Endodermal cell (in vitro differentiated cells): ENCODE data around the gene BAHCC1. TPM values are rescaled to one million over a fixed set of nuclear protein-coding genes. Genes with fewer than 3 reads are reported as not detected.

Source experiments
- DNase-seq: peaks from one replicate; pipeline ENCODE4 v3.0.0-alpha.2; 2017
- H3K27ac ChIP-seq: 2 replicates; pipeline ENCODE4 v1.5.1; 2013; ENCODE audit warnings: mild to moderate bottlenecking, low read depth, low read length, moderate library complexity
- H3K27me3 ChIP-seq: 2 replicates; pipeline ENCODE4 v1.6.1; 2013; ENCODE audit warnings: mild to moderate bottlenecking, low read length, moderate library complexity; ENCODE audit not compliant: insufficient read depth, control insufficient read depth, poor library complexity, severe bottlenecking
- H3K36me3 ChIP-seq: 2 replicates; pipeline ENCODE4 v1.7.0; 2013; ENCODE audit warnings: mild to moderate bottlenecking, low read length, moderate library complexity; ENCODE audit not compliant: control insufficient read depth, insufficient read depth
- H3K4me1 ChIP-seq: one replicate; pipeline ENCODE4 v1.7.0; 2013; ENCODE audit warnings: low read length; ENCODE audit not compliant: control insufficient read depth, insufficient read depth
- H3K4me3 ChIP-seq: 2 replicates; pipeline ENCODE4 v1.5.1; 2013; ENCODE audit warnings: mild to moderate bottlenecking, low read length, moderate library complexity
- H3K9ac ChIP-seq: 2 replicates; pipeline ENCODE4 v1.6.1; 2013; ENCODE audit warnings: mild to moderate bottlenecking, low read length, moderate library complexity; ENCODE audit not compliant: poor library complexity, severe bottlenecking; ENCODE audit errors: extremely low read depth
- H3K9me3 ChIP-seq: 2 replicates; pipeline ENCODE4 v1.6.1; 2013; ENCODE audit warnings: mild to moderate bottlenecking, low read length, moderate library complexity; ENCODE audit not compliant: control insufficient read depth
- H3K27ac Mint-ChIP-seq: 2 replicates; pipeline ENCODE4 v1.8.0; 2020; ENCODE audit warnings: mixed read lengths
- H3K27me3 Mint-ChIP-seq: 2 replicates; pipeline ENCODE4 v1.8.0; 2021; ENCODE audit warnings: mild to moderate bottlenecking, mixed read lengths; ENCODE audit not compliant: insufficient read depth
- H3K36me3 Mint-ChIP-seq: 2 replicates; pipeline ENCODE4 v1.8.0; 2020; ENCODE audit warnings: low read depth, mixed read lengths
- H3K4me1 Mint-ChIP-seq: 2 replicates; pipeline ENCODE4 v1.8.0; 2020; ENCODE audit warnings: mixed read lengths
- H3K4me3 Mint-ChIP-seq: 2 replicates; pipeline ENCODE4 v1.8.0; 2020; ENCODE audit warnings: mild to moderate bottlenecking, moderate library complexity, mixed read lengths
- H3K9me3 Mint-ChIP-seq: 2 replicates; pipeline ENCODE4 v1.8.0; 2020; ENCODE audit warnings: mild to moderate bottlenecking, mixed read lengths
- CTCF ChIP-seq: fragments of 200-600 bp; sonication (generic); conservative IDR thresholded peaks from 2 replicates; pipeline ENCODE4 v1.5.0; 2021; ENCODE audit warnings: antibody characterized with exemption, mild to moderate bottlenecking
- WGBS, 2 experiments: methylation state at CpG; one replicate each; pipeline versions ENCODE4 v1.1.5 to v1.1.7; 2013; ENCODE audit warnings: missing lambda C conversion rate in 2 of 2, mixed read lengths in 1 of 2; ENCODE audit not compliant: insufficient coverage in 1 of 2, insufficient read length in 1 of 2; 5-methylcytosine and 5-hydroxymethylcytosine counted together
- total RNA-seq, 2 donors: library from RNA; stranded (reverse); fragmentation: NEBNext Ultra II Directional in 1 of 2; extraction: Animal tissue kit (Norgen Biotek cat#: 25700) in 1 of 2; gene quantifications; 2 replicates in 1 of 2; 3 replicates in 1 of 2; pipeline ENCODE4 v1.2.1, GENCODE V29; 2021

BAHCC1 gene
- total RNA-seq, 2 donors from 2014 or later, result 63.9 to 78.1 TPM

- no peak overlapping the region for H3K4me3 Mint-ChIP-seq
- WGBS, 2 experiments, result 95 to 97% methylated on average over 7 of the region's 7 CpGs
- H3K27ac Mint-ChIP-seq, result no peak overlapping the region
- Histone ChIP-seq H3K4me1 (peaks cover 12% of the 10 kb centered on the region), H3K9me3 (no peaks in the 10 kb centered on the region), H3K27ac (peak overlapping the region; percentile 68), H3K27me3 (peaks cover 12% of the 10 kb centered on the region), H3K9ac (no peak overlapping the region), H3K4me3 (no peak overlapping the region), H3K36me3 (no peaks in the 10 kb centered on the region)
- no peaks in the 10 kb centered on the region for H3K36me3 Mint-ChIP-seq
- H3K4me1 Mint-ChIP-seq, result peaks cover 11% of the 10 kb centered on the region
- no peak for DNase-seq
- no peak for TF ChIP-seq CTCF
- no peaks in the 10 kb centered on the region for H3K9me3 Mint-ChIP-seq
- peaks cover 53% of the 10 kb centered on the region for H3K27me3 Mint-ChIP-seq
Observed at GRCh38 chr17:81384929-81385319, 10.3 kb upstream of the BAHCC1 start.

- peak overlapping the region; percentile 41 for H3K4me3 Mint-ChIP-seq
- 91 to 94% methylated on average over 18 to 24 of the region's 24 CpGs for WGBS, 2 experiments
- H3K9me3 Mint-ChIP-seq, result no peaks in the 10 kb centered on the region
- Histone ChIP-seq H3K27me3 (peaks cover 12% of the 10 kb centered on the region), H3K9ac (no peak overlapping the region), H3K9me3 (no peaks in the 10 kb centered on the region), H3K4me1 (peaks cover 13% of the 10 kb centered on the region), H3K36me3 (no peaks in the 10 kb centered on the region), H3K4me3 (no peak overlapping the region), H3K27ac (peak overlapping the region; percentile 68)
- DNase-seq, result no peak
- no peak for TF ChIP-seq CTCF
- peaks cover 14% of the 10 kb centered on the region for H3K4me1 Mint-ChIP-seq
- peaks cover 53% of the 10 kb centered on the region for H3K27me3 Mint-ChIP-seq
- no peak overlapping the region for H3K27ac Mint-ChIP-seq
- H3K36me3 Mint-ChIP-seq, result no peaks in the 10 kb centered on the region
Observed at GRCh38 chr17:81385320-81386111, 9.7 kb upstream of the BAHCC1 start.

GRCh38 chr17:81386141-81386645 is 9.1 kb upstream of the BAHCC1 start:
- no peak for DNase-seq
- H3K27me3 Mint-ChIP-seq, result peaks cover 50% of the 10 kb centered on the region
- no peak overlapping the region for H3K27ac Mint-ChIP-seq
- peaks cover 13% of the 10 kb centered on the region for H3K4me1 ChIP-seq
- WGBS, 2 experiments, result 53 to 67% methylated on average over 6 to 15 of the region's 15 CpGs
- H3K27ac ChIP-seq, result peak overlapping the region; percentile 68
- H3K4me3 Mint-ChIP-seq, result peak overlapping the region; percentile 41
- H3K4me1 Mint-ChIP-seq, result peaks cover 14% of the 10 kb centered on the region
- H3K9me3 Mint-ChIP-seq, result no peaks in the 10 kb centered on the region
- H3K9ac ChIP-seq, result no peak overlapping the region
- peaks cover 4% of the 10 kb centered on the region for H3K36me3 Mint-ChIP-seq
- peaks cover under 1% of the 10 kb centered on the region for H3K36me3 ChIP-seq
- H3K27me3 ChIP-seq, result peaks cover 12% of the 10 kb centered on the region
- TF ChIP-seq CTCF, result no peak
- H3K9me3 ChIP-seq, result no peaks in the 10 kb centered on the region
- peak overlapping the region; percentile 75 for H3K4me3 ChIP-seq
